OCI-LY7 (cell line): ENCODE measurements around the gene LENG1. TPM values are rescaled to one million over a fixed set of nuclear protein-coding genes. Genes with fewer than 3 reads are reported as not detected.

Experiments used
- BruUV-seq: library from RNA; stranded (reverse); fragments of 400-500 nt; replicated peaks from 2 replicates; lab custom pipeline; 2021; lab: Mats Ljungman, UMichigan
- CTCF ChIA-PET: fragments of 300-600 bp; sonication (Branson Sonifier 250); formaldehyde crosslinking; loops from one replicate; lab custom pipeline; 2022; ENCODE audit warnings: antibody characterized with exemption; ENCODE audit not compliant: unreplicated experiment; lab: Charles Lee
- POLR2A ChIA-PET: fragments of 300-600 bp; sonication (Branson Sonifier 250); formaldehyde crosslinking; loops from one replicate; lab custom pipeline; 2022; ENCODE audit warnings: antibody characterized with exemption; lab: Charles Lee
- DNase-seq: peaks from one replicate; pipeline ENCODE4 v3.0.0-alpha.2; 2015; ENCODE audit warnings: low spot score
- H2AFZ ChIP-seq: fragments of 200-600 bp; sonication (generic), shearing (Covaris generic); 2 replicates; pipeline ENCODE4 v1.6.1; 2014; ENCODE audit warnings: mild to moderate bottlenecking, antibody characterized with exemption, low read length, moderate library complexity
- H3K27ac ChIP-seq: fragments of 200-600 bp; sonication (generic); 2 replicates; pipeline ENCODE4 v1.5.1; 2014; ENCODE audit warnings: mixed run types, low read depth, mild to moderate bottlenecking, moderate library complexity, low read length, inconsistent platforms; ENCODE audit not compliant: poor library complexity, severe bottlenecking
- H3K36me3 ChIP-seq: fragments of 200-600 bp; sonication (generic); 2 replicates; pipeline ENCODE4 v1.6.1; 2014; ENCODE audit warnings: mild to moderate bottlenecking, antibody characterized with exemption, low read length, moderate library complexity, mixed read lengths; ENCODE audit not compliant: insufficient read depth
- H3K4me1 ChIP-seq: fragments of 200-600 bp; sonication (generic); 2 replicates; pipeline ENCODE4 v1.5.1; 2014; ENCODE audit warnings: mild to moderate bottlenecking, low read length; ENCODE audit not compliant: insufficient read depth, poor library complexity, severe bottlenecking
- H3K4me2 ChIP-seq: fragments of 200-600 bp; sonication (generic); 2 replicates; pipeline ENCODE4 v1.6.1; 2014; ENCODE audit warnings: mild to moderate bottlenecking, low read length
- H3K4me3 ChIP-seq: fragments of 200-600 bp; sonication (generic); 2 replicates; pipeline ENCODE4 v1.5.1; 2014; ENCODE audit warnings: mild to moderate bottlenecking, low read depth, low read length; ENCODE audit not compliant: poor library complexity, severe bottlenecking
- H3K79me2 ChIP-seq: fragments of 200-600 bp; sonication (generic); 2 replicates; pipeline ENCODE4 v1.6.1; 2016; ENCODE audit warnings: low read depth, mild to moderate bottlenecking, low read length, moderate library complexity, mixed read lengths; ENCODE audit not compliant: insufficient read depth
- H3K9me2 ChIP-seq: fragments of 200-600 bp; sonication (generic); 2 replicates; pipeline ENCODE4 v1.6.1; 2016; ENCODE audit warnings: mild to moderate bottlenecking, low read length, mixed read lengths; ENCODE audit not compliant: insufficient read depth
- H3K9me3 ChIP-seq: fragments of 200-600 bp; sonication (generic); 2 replicates; pipeline ENCODE4 v1.6.1; 2014; ENCODE audit warnings: mild to moderate bottlenecking, mixed run types, low read length, mixed read lengths
- H4K20me1 ChIP-seq: fragments of 200-600 bp; sonication (generic); 2 replicates; pipeline ENCODE4 v1.6.1; 2014; ENCODE audit warnings: mild to moderate bottlenecking, antibody characterized with exemption, low read length, moderate library complexity, mixed read lengths; ENCODE audit not compliant: insufficient read depth
- CTCF ChIP-seq: fragments of 200-600 bp; sonication (generic); conservative IDR thresholded peaks from 2 replicates; pipeline ENCODE4 v1.5.1; 2014; ENCODE audit warnings: mild to moderate bottlenecking, antibody characterized with exemption, low read length, moderate library complexity, mixed read lengths
- EZH2phosphoT487 ChIP-seq: fragments of 200-600 bp; sonication (generic); IDR thresholded peaks from 2 replicates; pipeline ENCODE4 v1.6.1; 2018; ENCODE audit warnings: low read depth, borderline replicate concordance, mild to moderate bottlenecking, mixed run types, antibody characterized with exemption, low read length, moderate library complexity, mixed read lengths
- intact Hi-C: fragments of 100-400 bp; cut with micrococcal nuclease; formaldehyde crosslinking; loops from one replicate; pipeline ENCODE4 v1.10.0; 2022; ENCODE audit not compliant: unreplicated experiment
- total RNA-seq, 2 experiments: library from RNA; depleted of rRNA in 1 of 2; stranded (reverse); fragments of >200 nt in 1 of 2; shearing (Covaris generic) in 1 of 2; gene quantifications; 2 replicates each; pipeline ENCODE4 v1.2.3, GENCODE V29; 2014 to 2022

LENG1 gene
- total RNA-seq, 2 experiments from 2014 or later, result 4.7 to 8.0 TPM

- CTCF ChIA-PET, result no interaction called here
Measured at GRCh38 chr19:54107876-54108490, 51.5 kb downstream of the LENG1 start.

GRCh38 chr19:54106716-54107115, 52.8 kb downstream of the LENG1 start:
- no TSS peak for BruUV-seq
- TF ChIP-seq CTCF (no peak), EZH2phosphoT487 (no peak)
- Histone ChIP-seq H3K9me2 (no peaks in the 10 kb centered on the region), H3K4me1 (peaks cover 11% of the 10 kb centered on the region), H3K4me3 (no peak overlapping the region), H3K36me3 (peaks cover 63% of the 10 kb centered on the region), H3K9me3 (no peaks in the 10 kb centered on the region), H4K20me1 (no peaks in the 10 kb centered on the region), H3K4me2 (no peak overlapping the region), H2AFZ (no peak overlapping the region), H3K79me2 (peaks cover 27% of the 10 kb centered on the region; the same call in 1 of the 2 replicates), H3K27ac (no peak overlapping the region)
- intact Hi-C loops, result no loop called here
- CTCF ChIA-PET, result no interaction called here
- no peak for DNase-seq
- POLR2A ChIA-PET, result no interaction called here

More at GRCh38 chr19:54107876-54108490, 51.5 kb downstream of the LENG1 start:
- Histone ChIP-seq H2AFZ (no peak overlapping the region), H3K79me2 (peaks cover 25% of the 10 kb centered on the region; the same call in 1 of the 2 replicates), H3K4me1 (peaks cover 7% of the 10 kb centered on the region), H3K9me2 (no peaks in the 10 kb centered on the region), H3K36me3 (peaks cover 73% of the 10 kb centered on the region), H3K9me3 (no peaks in the 10 kb centered on the region), H3K4me2 (no peak overlapping the region), H3K4me3 (no peak overlapping the region), H4K20me1 (no peaks in the 10 kb centered on the region), H3K27ac (no peak overlapping the region)
- POLR2A ChIA-PET, result no interaction called here
- TF ChIP-seq CTCF (no peak), EZH2phosphoT487 (no peak)
- DNase-seq, result no peak
- no TSS peak for BruUV-seq
- intact Hi-C loops, result no loop called here

- no peaks in the 10 kb centered on the region for H3K9me2 ChIP-seq
- no TSS peak for BruUV-seq
- no peaks in the 10 kb centered on the region for H4K20me1 ChIP-seq
- CTCF ChIA-PET, result no interaction called here
- H3K79me2 ChIP-seq, result peaks cover 27% of the 10 kb centered on the region; the same call in 1 of the 2 replicates
- H3K4me3 ChIP-seq, result no peak overlapping the region
- no peak overlapping the region for H3K4me2 ChIP-seq
- no peak overlapping the region for H3K27ac ChIP-seq
- TF ChIP-seq CTCF (no peak), EZH2phosphoT487 (no peak)
- H2AFZ ChIP-seq, result no peak overlapping the region
- H3K36me3 ChIP-seq, result peaks cover 57% of the 10 kb centered on the region
- POLR2A ChIA-PET, result no interaction called here
- no peak for DNase-seq
- H3K4me1 ChIP-seq, result peaks cover 11% of the 10 kb centered on the region
- H3K9me3 ChIP-seq, result no peaks in the 10 kb centered on the region
- intact Hi-C loops, result no loop called here
Measured at GRCh38 chr19:54105796-54106195, 53.7 kb downstream of the LENG1 start.

Other genes with a start within 250 kb of the LENG1 start
- not detected in 2 replicates for gene CACNG8, start 196.8 kb downstream of the LENG1 start, total RNA-seq (2014; rRNA removed; shearing (Covaris generic))
- gene CACNG8, start 196.8 kb downstream of the LENG1 start, total RNA-seq (2022), result not detected in 2 replicates
- gene CACNG6, start 168.1 kb downstream of the LENG1 start, total RNA-seq (2014; rRNA removed; shearing (Covaris generic)), result 4.9 and 5.9 TPM in 2 replicates
- 1.2 and 1.8 TPM in 2 replicates for gene CACNG6, start 168.1 kb downstream of the LENG1 start, total RNA-seq (2022)
- gene VSTM1, start 95.8 kb downstream of the LENG1 start, total RNA-seq (2014; rRNA removed; shearing (Covaris generic)), result not detected in 2 replicates
- not detected in 2 replicates for gene VSTM1, start 95.8 kb downstream of the LENG1 start, total RNA-seq (2022)
- gene TARM1, start 78.4 kb downstream of the LENG1 start, total RNA-seq (2014; rRNA removed; shearing (Covaris generic)), result not detected in 2 replicates
- not detected in 2 replicates for gene TARM1, start 78.4 kb downstream of the LENG1 start, total RNA-seq (2022)
- 0.15 and 0.32 TPM in 2 replicates for gene OSCAR, start 58.9 kb downstream of the LENG1 start, total RNA-seq (2014; rRNA removed; shearing (Covaris generic))
- gene OSCAR, start 58.9 kb downstream of the LENG1 start, total RNA-seq (2022), result 0.39 TPM in 1 of 2 replicates, not detected in the other
- gene NDUFA3, start 56.9 kb downstream of the LENG1 start, total RNA-seq (2014; rRNA removed; shearing (Covaris generic)), result 32.0 and 92.4 TPM in 2 replicates
- 86.3 and 98.2 TPM in 2 replicates for gene NDUFA3, start 56.9 kb downstream of the LENG1 start, total RNA-seq (2022)
- gene TFPT, start 44.1 kb downstream of the LENG1 start, total RNA-seq (2014; rRNA removed; shearing (Covaris generic)), result 17.2 and 30.1 TPM in 2 replicates
- 17.4 and 20.2 TPM in 2 replicates for gene TFPT, start 44.1 kb downstream of the LENG1 start, total RNA-seq (2022)
- 50.9 and 53.0 TPM in 2 replicates for gene PRPF31, start 44.0 kb downstream of the LENG1 start, total RNA-seq (2014; rRNA removed; shearing (Covaris generic))
- 47.3 and 47.8 TPM in 2 replicates for gene PRPF31, start 44.0 kb downstream of the LENG1 start, total RNA-seq (2022)
- 15.2 and 18.4 TPM in 2 replicates for gene CNOT3, start 22.0 kb downstream of the LENG1 start, total RNA-seq (2014; rRNA removed; shearing (Covaris generic))
- 54.8 and 65.1 TPM in 2 replicates for gene CNOT3, start 22.0 kb downstream of the LENG1 start, total RNA-seq (2022)
- gene TMC4, start 13.4 kb upstream of the LENG1 start, total RNA-seq (2014; rRNA removed; shearing (Covaris generic)), result not detected in 2 replicates
- not detected in 2 replicates for gene TMC4, start 13.4 kb upstream of the LENG1 start, total RNA-seq (2022)
- gene MBOAT7, start 29.9 kb upstream of the LENG1 start, total RNA-seq (2014; rRNA removed; shearing (Covaris generic)), result 15.6 and 18.1 TPM in 2 replicates
- gene MBOAT7, start 29.9 kb upstream of the LENG1 start, total RNA-seq (2022), result 25.0 and 30.2 TPM in 2 replicates
- gene TSEN34, start 31.6 kb upstream of the LENG1 start, total RNA-seq (2014; rRNA removed; shearing (Covaris generic)), result 19.3 and 23.6 TPM in 2 replicates
- gene TSEN34, start 31.6 kb upstream of the LENG1 start, total RNA-seq (2022), result 15.3 and 16.7 TPM in 2 replicates
- 4,033 and 5,482 TPM in 2 replicates for gene RPS9, start 41.1 kb upstream of the LENG1 start, total RNA-seq (2014; rRNA removed; shearing (Covaris generic))
- gene RPS9, start 41.1 kb upstream of the LENG1 start, total RNA-seq (2022), result 1,267 and 1,285 TPM in 2 replicates
- gene LILRB3, start 63.3 kb upstream of the LENG1 start, total RNA-seq (2014; rRNA removed; shearing (Covaris generic)), result not detected in 2 replicates
- gene LILRB3, start 63.3 kb upstream of the LENG1 start, total RNA-seq (2022), result not detected in 2 replicates
- gene LILRA6, start 83.1 kb upstream of the LENG1 start, total RNA-seq (2014; rRNA removed; shearing (Covaris generic)), result not detected in 2 replicates
- not detected in 2 replicates for gene LILRA6, start 83.1 kb upstream of the LENG1 start, total RNA-seq (2022)
- not detected in 2 replicates for gene LILRB5, start 97.6 kb upstream of the LENG1 start, total RNA-seq (2014; rRNA removed; shearing (Covaris generic))
- not detected in 2 replicates for gene LILRB5, start 97.6 kb upstream of the LENG1 start, total RNA-seq (2022)
- gene LILRB2, start 121.4 kb upstream of the LENG1 start, total RNA-seq (2014; rRNA removed; shearing (Covaris generic)), result not detected in 2 replicates
- gene LILRB2, start 121.4 kb upstream of the LENG1 start, total RNA-seq (2022), result not detected in 2 replicates
- not detected in 2 replicates for gene LILRA5, start 153.4 kb upstream of the LENG1 start, total RNA-seq (2014; rRNA removed; shearing (Covaris generic))
- gene LILRA5, start 153.4 kb upstream of the LENG1 start, total RNA-seq (2022), result not detected in 2 replicates
- gene LILRA4, start 179.4 kb upstream of the LENG1 start, total RNA-seq (2014; rRNA removed; shearing (Covaris generic)), result not detected in 2 replicates
- not detected in 2 replicates for gene LILRA4, start 179.4 kb upstream of the LENG1 start, total RNA-seq (2022)
- not detected in 2 replicates for gene LAIR1, start 205.2 kb upstream of the LENG1 start, total RNA-seq (2014; rRNA removed; shearing (Covaris generic))
- gene LAIR1, start 205.2 kb upstream of the LENG1 start, total RNA-seq (2022), result 3.9 and 4.3 TPM in 2 replicates